ENCODE measurements around the gene CLIP4.
A peak's percentile ranks its signal among the peaks of the same experiment; 100 is the strongest.
"Not testable (repeated sequence)": the region's sequence is repeated elsewhere in the genome, so short reads cannot be mapped to it uniquely, and the experiment has no call there.

CLIP4 gene

GRCh38 chr2:29114946-29115609, at the start of gene CLIP4:
Gene CLIP4 (plus strand): TSS chr2:29115415. CDS start chr2:29121389, 5,974 bp downstream.
- peak; percentile 68 to 71 for DNase-seq (ENCODE audit: low read depth in 2 of 2)

DNA sequence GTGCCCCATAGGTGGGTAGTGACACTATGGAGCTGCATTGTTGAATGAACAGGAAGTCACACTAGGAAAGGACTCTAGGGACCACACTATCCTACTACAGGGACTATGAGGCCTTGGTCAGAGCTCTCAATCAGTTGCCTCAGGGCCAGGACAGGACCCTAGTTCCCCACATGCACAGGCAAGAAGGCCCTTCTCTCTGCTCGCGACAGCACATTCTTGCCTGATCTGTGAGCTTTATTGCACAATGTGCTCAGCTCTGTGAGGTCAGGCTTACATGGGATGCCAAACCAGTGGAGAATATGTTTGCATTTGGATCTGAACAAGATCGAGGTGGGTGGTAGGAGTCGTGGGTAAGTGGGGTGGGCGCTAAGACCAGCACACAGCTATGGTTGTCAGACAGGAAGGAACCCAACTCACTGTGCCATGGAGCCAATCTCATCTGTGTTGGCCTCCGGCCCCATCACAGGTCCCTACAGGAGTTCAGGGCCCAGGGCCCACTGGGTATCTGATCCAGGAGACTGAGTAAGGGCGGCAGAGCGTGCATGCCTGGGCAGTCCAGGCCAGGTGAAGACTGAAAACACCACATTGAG, 48.8 kb upstream of the CLIP4 start:
- no peak for DNase-seq (ENCODE audit: low read depth in 2 of 2)

GRCh38 chr2:29066997-29067605, 48.1 kb upstream of the CLIP4 start:
- DNase-seq (ENCODE audit: low read depth in 2 of 2): no peak

DNA sequence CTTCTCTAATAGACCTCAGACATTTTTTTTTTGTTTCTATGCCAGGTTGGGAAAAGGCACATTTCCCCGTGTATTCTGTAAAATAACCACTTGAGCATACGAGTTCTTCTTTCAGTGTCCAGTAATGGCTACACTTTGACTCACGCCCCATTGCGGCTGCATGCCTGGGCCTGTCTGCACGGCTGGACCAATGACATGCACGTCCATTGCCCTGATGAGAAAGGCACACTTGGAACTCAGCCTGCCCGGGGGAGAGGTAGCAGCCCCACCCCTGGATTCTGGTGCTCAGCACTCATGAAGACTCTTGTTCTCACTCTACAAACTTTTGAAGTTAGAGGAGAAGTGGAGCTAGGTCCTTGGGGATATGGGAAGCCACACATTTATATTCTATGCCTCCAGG, 46.7 kb upstream of the CLIP4 start:
- DNase-seq (ENCODE audit: low read depth in 2 of 2): no peak

DNA sequence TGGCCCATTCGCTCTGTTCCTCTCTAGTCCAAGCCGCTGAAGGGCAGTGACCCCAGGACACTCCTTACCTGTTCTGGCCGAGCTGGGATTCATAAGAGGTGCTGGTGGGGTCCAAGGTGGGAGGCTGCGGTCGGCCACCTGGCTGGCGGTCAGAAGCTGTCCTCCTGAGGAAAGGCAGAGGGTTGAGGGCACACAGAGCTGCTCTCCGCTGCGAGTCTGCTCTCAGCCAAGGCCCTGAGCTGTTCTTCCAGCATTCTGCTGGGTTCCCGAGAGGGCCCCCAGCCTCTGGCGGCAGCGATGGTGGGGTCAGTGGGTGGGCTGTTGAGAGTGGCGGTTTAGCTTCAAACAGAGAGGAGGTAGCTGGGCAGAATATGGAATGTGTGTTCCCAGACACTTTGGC, 44.7 kb upstream of the CLIP4 start:
- no peak for DNase-seq (ENCODE audit: low read depth in 2 of 2)

DNA sequence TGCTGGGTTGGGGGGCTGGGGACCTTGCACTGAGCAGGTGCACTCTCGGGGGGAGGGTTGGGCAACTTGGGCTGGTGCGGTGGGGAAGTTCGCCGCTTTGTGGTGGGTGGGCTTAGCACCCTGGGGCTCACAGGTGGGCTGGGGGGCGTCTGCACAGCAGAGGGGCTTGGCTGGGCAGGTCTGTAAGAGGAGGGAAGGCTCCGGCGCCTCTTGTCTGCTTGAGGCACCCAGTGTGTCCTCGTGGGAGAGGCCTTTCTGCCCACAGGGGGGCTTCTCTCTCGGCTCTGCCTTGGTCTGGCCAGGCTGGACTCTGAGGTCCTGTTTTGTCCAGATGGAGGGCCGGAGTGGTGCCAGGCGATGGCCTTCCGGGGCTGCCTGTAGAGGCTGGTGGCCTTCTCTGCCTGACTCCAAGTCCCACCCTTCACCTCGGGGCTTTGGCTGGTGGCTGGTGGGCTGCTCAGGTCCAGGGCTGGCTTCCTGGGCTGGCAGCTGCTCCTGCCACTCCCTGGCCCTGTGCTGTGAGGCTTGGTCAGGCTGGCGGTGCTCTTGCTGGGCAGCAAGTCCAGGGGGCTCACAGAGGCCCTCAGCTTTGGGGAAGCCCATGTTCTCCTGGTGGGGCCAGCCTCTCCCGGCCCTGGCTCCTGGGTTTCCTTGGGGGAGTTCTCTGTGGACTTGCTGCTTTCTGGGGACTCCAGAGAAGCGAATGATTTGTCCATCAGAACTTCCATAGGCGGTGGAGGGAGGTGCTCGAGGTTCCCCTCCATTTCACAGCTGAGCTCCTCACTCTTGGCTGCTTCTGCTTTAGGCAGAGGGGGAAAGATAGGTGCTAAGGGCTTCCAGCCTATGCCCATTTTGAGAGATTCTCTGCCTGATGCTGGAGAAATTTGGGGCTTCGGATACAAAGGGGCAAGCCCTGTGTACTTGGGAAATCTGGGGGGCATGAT, 43.9 kb upstream of the CLIP4 start:
- DNase-seq (ENCODE audit: low read depth in 2 of 2): no peak

DNA sequence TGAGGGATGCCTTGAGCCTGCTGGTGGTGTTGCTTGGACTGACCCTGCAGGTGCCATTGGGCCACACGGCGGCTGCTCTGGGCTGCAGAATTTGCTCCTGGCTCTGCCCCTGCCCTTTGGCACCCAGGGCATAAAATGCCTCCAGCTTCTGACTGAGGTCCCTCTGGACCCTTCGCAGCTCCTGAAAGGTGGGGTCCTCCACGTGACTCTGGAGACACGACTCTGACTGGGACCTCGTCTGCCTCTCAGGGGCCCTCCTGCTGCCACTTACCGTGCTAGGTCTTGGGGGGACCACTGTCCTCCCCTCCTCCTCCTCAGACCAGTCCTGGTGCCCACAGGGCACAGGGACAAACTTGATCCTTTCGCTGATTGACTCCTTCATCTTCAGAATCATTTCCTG, 43.0 kb upstream of the CLIP4 start:
- DNase-seq (ENCODE audit: low read depth in 2 of 2): no peak

- DNase-seq (ENCODE audit: low read depth in 2 of 2): no peak
Measured at GRCh38 chr2:29072971-29073725, 42.1 kb upstream of the CLIP4 start.

DNA sequence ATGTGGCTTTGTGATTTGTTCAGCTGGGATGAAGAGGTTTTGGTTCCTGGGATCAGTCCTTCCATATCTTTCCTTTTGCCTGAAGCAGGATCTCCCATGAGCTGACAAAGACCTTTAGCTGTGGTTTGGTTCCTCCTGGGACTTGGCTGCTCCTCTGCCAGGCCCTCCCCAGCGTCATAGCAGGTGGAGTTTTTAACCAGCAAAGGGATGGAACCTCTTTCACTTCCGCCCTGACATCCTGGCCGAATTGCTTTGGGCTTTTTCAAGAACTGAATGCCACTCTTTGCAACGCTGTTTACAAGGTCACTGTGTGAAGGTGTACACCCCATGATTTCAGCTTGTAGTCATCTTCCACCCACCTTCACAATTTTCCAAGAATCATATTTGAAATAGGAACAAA, 41.3 kb upstream of the CLIP4 start:
- no peak for DNase-seq (ENCODE audit: low read depth in 2 of 2)

DNA sequence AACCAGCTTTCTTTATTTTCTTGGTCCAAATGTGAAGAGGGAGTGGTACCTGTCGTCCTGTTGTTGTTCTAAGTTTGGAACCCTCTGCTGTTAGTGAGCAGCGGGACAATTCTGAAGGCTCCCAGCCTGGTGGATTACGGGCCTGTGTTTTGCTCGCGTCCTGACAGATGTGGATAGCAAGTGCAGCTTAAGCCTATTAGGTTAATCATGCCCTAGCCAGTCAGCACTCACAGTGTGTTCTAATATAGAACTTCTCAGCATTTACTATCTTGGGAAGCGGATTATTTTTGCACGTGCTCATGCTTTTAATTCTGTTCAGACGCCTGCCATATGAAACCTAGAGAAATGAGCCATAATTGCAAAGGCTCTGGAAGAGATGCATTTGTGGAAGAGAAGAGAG, 40.8 kb upstream of the CLIP4 start, which contains the start of gene PCARE:
Gene PCARE, minus strand, starts transcription at position 113 of the 400 bp plus-strand sequence. CDS start 262 bp downstream, outside the sequence.
- no peak for DNase-seq (ENCODE audit: low read depth in 2 of 2)

DNA sequence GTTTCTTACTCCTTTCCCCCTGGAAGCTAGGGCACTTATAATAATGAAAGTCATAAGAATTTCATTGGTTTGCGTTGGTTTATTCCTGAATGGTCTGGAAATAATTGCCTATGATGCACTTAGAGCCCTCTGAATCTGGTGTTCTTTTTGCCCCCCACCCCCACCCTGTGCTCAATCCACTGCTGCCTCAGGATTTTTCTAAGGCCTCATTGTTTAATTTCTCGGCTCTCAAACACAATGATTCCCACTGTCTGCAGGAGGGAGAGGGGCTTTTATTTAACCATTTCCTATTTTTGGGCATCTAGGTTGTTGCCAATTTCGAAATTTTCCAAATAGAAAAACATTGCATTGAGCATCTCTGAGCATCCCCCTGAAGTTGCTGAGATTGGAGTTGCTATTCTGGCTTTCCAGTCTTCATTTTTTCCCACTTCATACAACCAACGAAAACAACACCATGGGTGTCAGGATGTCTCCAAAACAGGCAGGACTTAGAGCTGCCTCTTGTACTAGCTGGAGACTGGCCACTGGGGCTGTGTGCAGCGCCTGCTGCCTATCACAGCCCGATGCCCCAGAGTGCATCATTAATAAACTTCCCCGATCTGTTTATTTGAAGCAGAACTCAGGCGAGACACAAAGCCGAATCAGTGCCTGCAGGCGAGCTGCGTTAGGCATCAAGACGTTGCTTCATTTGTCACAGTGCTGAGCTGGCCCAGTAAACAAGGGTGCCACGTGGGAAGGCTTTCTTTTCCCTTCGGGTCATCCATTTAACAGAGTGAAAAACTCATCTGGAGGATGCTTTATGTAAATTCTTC, 39.1 kb upstream of the CLIP4 start:
- no peak for DNase-seq (ENCODE audit: low read depth in 2 of 2)

GRCh38 chr2:29079887-29080286, 35.3 kb upstream of the CLIP4 start:
- DNase-seq (ENCODE audit: low read depth in 2 of 2): no peak

- no peak for DNase-seq (ENCODE audit: low read depth in 2 of 2)
Measured at GRCh38 chr2:29080886-29081743, 34.1 kb upstream of the CLIP4 start.

- no peak for DNase-seq (ENCODE audit: low read depth in 2 of 2)
Measured at GRCh38 chr2:29082804-29083495, 32.3 kb upstream of the CLIP4 start.

GRCh38 chr2:29084554-29084953, 30.7 kb upstream of the CLIP4 start:
- DNase-seq (ENCODE audit: low read depth in 2 of 2): no peak

GRCh38 chr2:29090311-29090710, 24.9 kb upstream of the CLIP4 start:
- not testable (repeated sequence) for DNase-seq (ENCODE audit: low read depth in 2 of 2)

DNA sequence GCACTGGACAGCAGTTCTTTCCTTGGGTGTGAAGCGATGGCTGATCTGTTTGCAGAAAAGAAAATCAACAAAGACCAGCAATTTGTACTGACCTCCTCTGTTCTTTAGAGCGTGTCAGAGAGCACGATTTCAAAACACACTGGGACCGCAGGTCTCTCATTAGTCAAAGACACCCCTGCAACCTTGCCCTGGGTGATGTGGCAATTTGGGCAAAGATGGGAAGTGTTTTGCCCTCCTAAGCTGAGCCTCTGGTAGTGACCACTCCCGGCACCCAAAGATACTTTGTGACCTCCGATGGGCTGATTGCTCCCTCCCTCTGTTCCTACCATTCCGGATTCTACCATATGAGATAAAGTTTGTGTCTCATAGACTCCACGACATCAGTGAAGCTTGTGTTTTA, 18.2 kb upstream of the CLIP4 start:
- no peak for DNase-seq (ENCODE audit: low read depth in 2 of 2)

- DNase-seq (ENCODE audit: low read depth in 2 of 2): no peak
Measured at GRCh38 chr2:29097569-29097968, 17.6 kb upstream of the CLIP4 start.

GRCh38 chr2:29100564-29100963, 14.7 kb upstream of the CLIP4 start:
- DNase-seq (ENCODE audit: low read depth in 2 of 2): no peak

Data from stimulated activated CD8-positive, alpha-beta memory T cell treated with anti-CD3 and anti-CD28 coated beads, Interleukin-15, amount 100 ng/mL, for 48 hours (primary cell).